Measurements from ENCODE around the gene AKAP8. TPM values are rescaled to one million over a fixed set of nuclear protein-coding genes. Genes with fewer than 3 reads are reported as not detected.

The AKAP8 gene
- polyA plus RNA-seq, 1 donor from 2014 or later = 22.7 TPM

- Histone ChIP-seq H3K27ac (ENCODE audit: low read length) (no peak overlapping the region), H3K4me3 (ENCODE audit: low read length) (no peak overlapping the region), H2AFZ (ENCODE audit: low read depth, low read length) (no peak overlapping the region), H3K27me3 (ENCODE audit: insufficient read depth, low read depth, low read length) (no peaks in the 10 kb centered on the region), H3K4me2 (ENCODE audit: low read length) (no peak overlapping the region), H3K36me3 (ENCODE audit: insufficient read depth, low read length) (peaks cover 20% of the 10 kb centered on the region), H3K9me2 (ENCODE audit: insufficient read depth, low read length) (no peaks in the 10 kb centered on the region), H3K79me2 (replicated peaks; ENCODE audit: insufficient read depth, low read length) (peaks cover 11% of the 10 kb centered on the region), H3K9ac (ENCODE audit: low read length) (no peak overlapping the region), H4K20me1 (ENCODE audit: insufficient read depth) (no peaks in the 10 kb centered on the region), H3F3A (ENCODE audit: insufficient read depth, low read length, poor library complexity, severe bottlenecking) (no peaks in the 10 kb centered on the region), H3K9me3 (ENCODE audit: low read length) (no peaks in the 10 kb centered on the region)
- no peak for TF ChIP-seq EP300 (conservative IDR thresholded peaks at IDR 0.05; ENCODE audit: poor library complexity, severe bottlenecking)
Measured at GRCh38 chr19:15422296-15423075, 42.9 kb upstream of the AKAP8 start.

GRCh38 chr19:15421721-15422260, 42.2 kb upstream of the AKAP8 start:
- H3K9me2 ChIP-seq (ENCODE audit: insufficient read depth, low read length) = no peaks in the 10 kb centered on the region
- no peaks in the 10 kb centered on the region for H4K20me1 ChIP-seq (ENCODE audit: insufficient read depth)
- no peak overlapping the region for H3K27ac ChIP-seq (ENCODE audit: low read length)
- H3K36me3 ChIP-seq (ENCODE audit: insufficient read depth, low read length) = peaks cover 20% of the 10 kb centered on the region
- no peak overlapping the region for H3K4me3 ChIP-seq (ENCODE audit: low read length)
- no peak overlapping the region for H2AFZ ChIP-seq (ENCODE audit: low read depth, low read length)
- peaks cover 18% of the 10 kb centered on the region for H3K79me2 ChIP-seq (replicated peaks; ENCODE audit: insufficient read depth, low read length)
- H3K4me2 ChIP-seq (ENCODE audit: low read length) = no peak overlapping the region
- TF ChIP-seq REST (IDR thresholded peaks at IDR 0.05; ENCODE audit: borderline replicate concordance) (no peak), CTCF (IDR thresholded peaks at IDR 0.05; ENCODE audit: poor library complexity, severe bottlenecking) (no peak)
- H3K27me3 ChIP-seq (ENCODE audit: insufficient read depth, low read depth, low read length) = no peaks in the 10 kb centered on the region
- no peaks in the 10 kb centered on the region for H3F3A ChIP-seq (ENCODE audit: insufficient read depth, low read length, poor library complexity, severe bottlenecking)
- H3K9me3 ChIP-seq (ENCODE audit: low read length) = no peaks in the 10 kb centered on the region
- H3K9ac ChIP-seq (ENCODE audit: low read length) = no peak overlapping the region

GRCh38 chr19:15421136-15421695, 41.6 kb upstream of the AKAP8 start:
- Histone ChIP-seq H3K27me3 (ENCODE audit: insufficient read depth, low read depth, low read length) (no peaks in the 10 kb centered on the region), H2AFZ (ENCODE audit: low read depth, low read length) (no peak overlapping the region), H3K79me2 (replicated peaks; ENCODE audit: insufficient read depth, low read length) (peaks cover 24% of the 10 kb centered on the region), H3K36me3 (ENCODE audit: insufficient read depth, low read length) (peaks cover 17% of the 10 kb centered on the region), H3K4me3 (ENCODE audit: low read length) (no peak overlapping the region), H3F3A (ENCODE audit: insufficient read depth, low read length, poor library complexity, severe bottlenecking) (no peaks in the 10 kb centered on the region), H3K4me2 (ENCODE audit: low read length) (no peak overlapping the region), H4K20me1 (ENCODE audit: insufficient read depth) (no peaks in the 10 kb centered on the region), H3K27ac (ENCODE audit: low read length) (no peak overlapping the region), H3K9me3 (ENCODE audit: low read length) (no peaks in the 10 kb centered on the region), H3K9ac (ENCODE audit: low read length) (no peak overlapping the region), H3K9me2 (ENCODE audit: insufficient read depth, low read length) (no peaks in the 10 kb centered on the region)
- no peak for TF ChIP-seq SMC3 (conservative IDR thresholded peaks at IDR 0.05; ENCODE audit: poor library complexity)
- TF ChIP-seq TAF1 (IDR thresholded peaks at IDR 0.05; ENCODE audit: low read depth) = no peak
- no peak for TF ChIP-seq POLR2AphosphoS5 (IDR thresholded peaks at IDR 0.05)
- TF ChIP-seq MXI1 (conservative IDR thresholded peaks at IDR 0.05; ENCODE audit: poor library complexity, severe bottlenecking) = no peak
- TF ChIP-seq REST (IDR thresholded peaks at IDR 0.05; ENCODE audit: borderline replicate concordance) = no peak
- no peak for TF ChIP-seq EZH2 (IDR thresholded peaks at IDR 0.05; ENCODE audit: borderline replicate concordance, insufficient read depth, low read length, poor library complexity, severe bottlenecking)
- TF ChIP-seq CTCF (IDR thresholded peaks at IDR 0.05; ENCODE audit: poor library complexity, severe bottlenecking) = no peak
- no peak for TF ChIP-seq EP300 (conservative IDR thresholded peaks at IDR 0.05; ENCODE audit: poor library complexity, severe bottlenecking)

Data from neural cell (in vitro differentiated cells).